GM21576 (cell line): ENCODE data around the gene WDFY2.
A peak's percentile ranks its signal among the peaks of the same experiment; 100 is the strongest.

Experiments used
- ATAC-seq: cut with Tn5 transposase; IDR thresholded peaks from one replicate; pipeline ENCODE4 v1.9.1; 2021; ENCODE audit warnings: mild to moderate bottlenecking, moderate library complexity; ENCODE audit not compliant: unreplicated experiment

WDFY2 gene

GRCh38 chr13:51599444-51600176, 15.3 kb downstream of the WDFY2 start:
- ATAC-seq = no peak

DNA sequence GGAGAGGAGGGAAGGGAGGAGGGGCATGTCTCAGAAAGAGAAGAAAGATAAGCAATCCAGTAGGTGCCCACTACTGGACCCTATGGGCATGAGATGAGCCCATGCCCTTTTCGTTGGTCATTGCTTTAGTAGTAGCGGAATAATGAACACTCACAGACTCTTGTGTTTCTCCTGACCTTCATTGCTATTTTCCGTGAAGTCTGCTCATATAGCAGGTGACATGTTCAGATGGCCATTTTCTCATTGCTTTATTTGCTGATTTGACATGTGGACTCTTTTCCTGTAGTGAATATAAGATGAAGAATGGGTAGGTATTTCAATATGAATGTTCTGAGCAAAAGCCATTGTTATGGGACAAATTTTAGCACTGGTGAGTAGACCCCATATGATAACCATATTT, 16.4 kb downstream of the WDFY2 start:
- ATAC-seq = no peak

GRCh38 chr13:51601601-51602565, 17.6 kb downstream of the WDFY2 start:
- no peak for ATAC-seq

- no peak for ATAC-seq
Observed at GRCh38 chr13:51603716-51604115, 19.5 kb downstream of the WDFY2 start.

DNA sequence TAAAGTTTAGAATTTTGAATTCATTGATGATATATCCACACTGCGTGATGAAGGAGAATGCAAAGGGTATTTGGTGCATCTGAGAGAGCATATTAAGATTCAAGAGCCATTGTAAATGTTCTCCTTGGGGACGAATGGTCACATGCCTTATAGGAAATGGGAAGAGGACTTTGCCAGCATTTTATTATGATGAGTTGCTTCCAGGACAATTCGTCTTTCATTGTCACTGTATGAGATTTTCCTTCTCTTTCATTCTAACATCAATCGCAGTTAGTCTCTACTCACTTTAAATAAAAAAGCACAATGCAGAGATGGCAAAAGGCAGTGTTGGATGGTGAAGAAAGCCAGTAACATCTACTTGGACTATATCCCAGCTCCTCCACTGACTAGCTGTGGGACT, 21.4 kb downstream of the WDFY2 start:
- no peak for ATAC-seq

DNA sequence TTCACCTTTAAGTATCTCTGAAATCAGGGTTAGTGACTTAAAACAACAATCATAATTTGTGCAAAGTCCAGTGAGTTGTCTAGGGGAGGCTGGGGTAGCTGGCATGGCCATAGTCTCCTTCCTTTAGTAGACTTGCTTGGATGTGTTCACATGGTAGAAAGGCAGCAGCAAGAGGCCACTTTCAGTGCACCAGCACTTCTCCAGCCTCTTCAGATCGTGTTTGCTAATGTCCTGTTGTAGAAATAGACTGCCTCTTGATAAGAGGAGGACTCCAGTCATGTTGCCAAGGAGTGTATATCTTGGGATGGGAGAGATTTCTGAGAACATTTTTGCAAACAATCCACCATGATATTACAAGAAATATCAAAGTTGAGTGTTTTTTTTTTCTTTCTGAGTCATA, 22.9 kb downstream of the WDFY2 start:
- ATAC-seq = no peak

DNA sequence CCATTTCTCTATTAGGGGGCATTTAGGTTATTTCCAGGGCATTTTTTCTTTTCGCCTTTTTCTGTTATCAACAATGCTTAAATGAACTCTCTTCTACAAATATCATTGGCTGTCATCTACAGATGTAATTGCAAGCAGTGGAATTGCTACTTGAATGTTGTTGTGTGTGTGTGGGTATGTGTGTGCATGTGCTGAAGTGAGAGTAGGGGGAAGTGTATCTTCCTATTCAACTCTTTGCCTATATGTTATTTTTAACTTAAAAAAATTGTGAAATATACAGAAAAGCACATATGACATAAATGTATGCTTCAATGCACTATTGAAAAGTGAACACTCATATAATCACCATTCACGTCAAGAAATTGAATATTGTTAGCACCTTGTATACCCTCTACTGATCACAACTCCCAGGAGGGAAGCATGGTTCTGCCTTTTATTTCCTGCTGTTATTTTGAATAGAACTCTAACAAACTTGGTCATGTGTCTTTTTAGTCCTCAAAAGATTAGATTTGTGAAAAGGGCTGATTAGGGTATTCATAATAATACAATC, 24.7 kb downstream of the WDFY2 start:
- no peak for ATAC-seq

GRCh38 chr13:51612867-51613266, 28.6 kb downstream of the WDFY2 start:
- ATAC-seq = no peak

DNA sequence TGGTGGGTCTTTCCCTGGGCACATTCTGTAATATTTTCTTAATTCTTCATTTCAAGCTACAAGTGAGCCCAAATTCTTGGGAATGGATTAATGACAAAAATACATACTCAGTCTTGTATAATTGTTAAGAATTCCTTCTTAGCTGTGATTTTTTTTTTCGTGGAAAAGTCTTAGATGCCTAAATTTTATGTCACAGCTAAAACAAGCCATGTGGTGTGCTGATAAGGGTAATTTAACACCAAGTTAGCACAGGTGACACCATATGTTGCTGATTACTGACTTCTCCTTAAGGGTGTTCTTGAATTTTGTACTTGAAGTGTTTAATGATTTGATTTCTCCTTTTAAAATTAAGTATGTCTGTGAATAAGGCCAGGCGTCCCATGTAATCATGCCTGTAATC, 29.3 kb downstream of the WDFY2 start:
- no peak for ATAC-seq

DNA sequence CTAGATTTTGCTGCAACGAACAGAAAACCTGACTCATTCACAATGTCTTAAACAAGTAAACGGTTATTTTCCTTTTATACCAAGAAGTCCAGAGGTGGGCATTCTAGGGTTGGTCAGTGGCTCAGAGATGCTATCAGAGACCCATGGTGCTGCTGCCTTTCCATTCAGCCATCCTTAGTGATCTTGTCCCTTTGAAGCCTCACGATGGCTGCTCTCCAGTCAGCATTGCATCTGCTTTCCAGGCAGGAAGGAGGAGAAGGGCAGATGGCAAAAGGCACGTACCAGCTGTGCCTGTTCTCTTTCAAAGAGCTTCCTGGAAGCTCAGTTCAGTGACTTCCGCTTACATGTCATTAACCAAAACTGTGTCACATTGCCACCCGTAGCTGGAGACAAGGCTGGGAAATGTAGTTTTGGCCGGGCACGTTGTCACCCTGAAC, 30.1 kb downstream of the WDFY2 start:
- peak; percentile 80 for ATAC-seq

GRCh38 chr13:51618626-51619025, 34.4 kb downstream of the WDFY2 start:
- no peak for ATAC-seq

DNA sequence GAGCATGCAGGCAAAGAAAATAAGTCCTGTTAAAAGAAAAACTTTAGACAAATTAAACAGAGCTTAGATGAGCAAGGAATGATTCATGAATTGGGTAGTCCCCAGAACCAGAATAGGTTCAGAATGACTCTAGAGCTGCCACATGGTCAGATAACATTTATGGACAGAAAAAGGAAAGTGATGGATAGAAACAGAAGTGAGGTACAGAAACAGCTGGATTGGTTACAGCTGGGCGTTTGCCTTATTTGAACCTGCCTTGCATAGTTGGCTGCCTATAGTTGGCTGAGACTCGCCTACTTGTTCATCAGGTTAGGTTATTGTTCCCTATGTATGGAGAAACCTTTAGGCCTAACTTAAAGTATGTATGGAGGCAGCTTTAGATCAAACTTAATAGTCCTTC, 35.4 kb downstream of the WDFY2 start:
- no peak for ATAC-seq

DNA sequence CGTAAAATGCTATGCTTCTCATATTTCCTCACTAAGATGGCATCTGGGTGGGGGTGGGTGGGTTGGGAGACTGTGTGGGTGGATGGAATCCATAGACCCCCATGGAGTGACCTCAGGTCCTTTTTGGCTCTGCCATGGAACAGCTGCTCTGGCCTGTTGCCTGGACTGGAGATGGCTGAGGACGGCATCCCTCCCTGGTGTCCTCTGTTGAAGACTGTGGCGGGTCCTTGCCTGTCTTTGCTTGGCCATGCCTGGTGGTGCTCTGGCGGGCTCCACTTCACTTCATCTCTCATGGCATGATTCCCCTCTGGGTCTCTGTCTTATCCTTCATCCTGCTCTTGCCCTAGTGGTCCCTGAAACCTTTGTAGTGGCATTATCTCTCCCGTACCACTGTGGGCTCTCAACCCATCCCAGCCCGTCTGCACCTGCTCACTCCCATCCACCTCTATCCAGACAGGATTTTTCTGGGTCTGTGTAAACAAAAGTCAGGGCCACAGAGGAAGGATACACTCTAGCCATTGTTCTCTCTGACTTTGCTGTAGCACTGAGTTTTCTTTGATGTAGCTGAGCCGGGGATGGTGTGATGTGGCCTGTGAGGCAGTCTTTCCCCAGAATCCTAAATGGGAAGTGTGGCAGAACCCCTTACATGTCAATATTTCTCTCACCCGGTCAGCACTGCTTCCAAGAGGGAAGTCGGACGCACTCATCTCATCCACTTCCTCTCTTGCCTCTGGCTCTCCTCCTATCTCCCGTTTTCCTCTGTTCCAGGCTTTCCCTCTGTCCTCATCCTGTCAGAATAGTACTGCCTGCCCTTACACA, 36.1 kb downstream of the WDFY2 start:
- ATAC-seq = no peak

GRCh38 chr13:51621602-51622001, 37.3 kb downstream of the WDFY2 start:
- ATAC-seq = no peak

DNA sequence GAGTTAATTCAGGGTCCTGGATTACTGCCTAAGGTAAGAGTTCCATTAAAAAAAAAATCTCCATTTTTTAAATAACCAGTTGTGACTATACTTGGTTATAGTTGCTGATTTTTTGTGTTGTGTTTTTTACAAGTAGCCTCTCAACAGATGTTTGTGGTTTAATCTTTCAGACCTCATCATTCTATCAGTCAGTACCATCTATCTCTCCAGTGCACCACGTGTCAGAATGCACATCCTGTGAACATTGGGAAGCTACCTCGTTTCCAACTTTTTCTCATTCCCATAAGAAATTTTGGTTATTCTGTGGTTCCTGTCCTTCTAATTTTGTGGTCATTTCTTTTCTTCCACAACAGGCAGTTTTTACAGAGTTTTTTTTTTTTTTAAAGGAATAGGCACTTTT, 39.2 kb downstream of the WDFY2 start:
- ATAC-seq = no peak

DNA sequence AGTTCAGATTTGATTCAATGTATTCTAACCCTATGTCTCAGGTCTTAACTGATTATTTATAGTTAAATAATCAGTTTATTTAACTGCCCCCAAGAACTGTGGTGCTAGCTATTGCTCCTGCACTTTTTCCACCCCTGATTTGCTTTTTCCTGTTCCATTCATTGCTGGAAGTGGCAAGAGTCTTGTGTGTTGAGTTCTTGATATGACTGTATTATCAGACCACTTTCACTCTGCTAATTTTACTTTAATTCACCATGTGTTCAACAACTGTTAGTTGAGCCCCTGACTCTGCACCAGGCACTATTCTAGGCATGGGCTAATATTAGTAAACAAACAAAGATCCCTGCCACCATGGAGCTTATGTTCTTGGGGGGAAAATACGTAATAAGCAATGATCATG, 39.9 kb downstream of the WDFY2 start:
- no peak for ATAC-seq

- ATAC-seq = no peak
Observed at GRCh38 chr13:51624695-51625345, 40.6 kb downstream of the WDFY2 start.

DNA sequence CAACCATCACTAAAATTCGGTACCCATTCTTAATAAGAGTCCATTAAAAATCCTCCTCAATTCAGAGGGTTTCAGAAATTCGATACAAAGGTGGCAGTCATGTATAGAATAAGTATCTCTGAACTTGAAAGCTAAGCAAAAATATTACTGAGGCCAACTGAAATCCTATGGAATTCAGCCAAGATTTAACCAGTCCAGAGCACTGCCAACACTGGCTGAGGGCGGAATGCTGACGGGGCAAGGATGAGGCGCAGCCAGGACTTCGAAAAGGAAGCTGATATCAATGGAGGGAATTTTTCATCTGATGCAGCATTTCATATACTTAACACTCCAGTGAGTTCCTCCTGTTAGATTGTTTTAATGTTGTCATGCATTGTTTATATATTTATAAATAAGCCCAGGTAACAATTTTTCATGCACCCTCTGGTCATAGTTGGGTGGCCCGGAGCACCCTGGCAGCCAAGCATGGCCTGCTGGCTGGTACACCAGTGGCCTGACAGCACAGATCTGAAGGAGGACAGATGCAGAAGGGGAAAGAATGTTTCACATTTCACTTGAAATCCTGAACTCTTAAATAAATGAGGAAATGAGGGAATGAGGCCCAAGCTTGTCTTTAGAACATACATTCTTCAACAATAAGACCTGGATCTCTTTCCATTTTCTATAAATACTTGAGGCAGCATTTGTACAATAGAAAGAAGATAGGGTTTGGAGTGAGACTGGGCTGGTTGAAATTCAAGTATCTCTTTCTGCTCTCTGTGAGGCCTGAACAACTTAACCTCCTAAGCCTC, 41.5 kb downstream of the WDFY2 start:
- no peak for ATAC-seq

DNA sequence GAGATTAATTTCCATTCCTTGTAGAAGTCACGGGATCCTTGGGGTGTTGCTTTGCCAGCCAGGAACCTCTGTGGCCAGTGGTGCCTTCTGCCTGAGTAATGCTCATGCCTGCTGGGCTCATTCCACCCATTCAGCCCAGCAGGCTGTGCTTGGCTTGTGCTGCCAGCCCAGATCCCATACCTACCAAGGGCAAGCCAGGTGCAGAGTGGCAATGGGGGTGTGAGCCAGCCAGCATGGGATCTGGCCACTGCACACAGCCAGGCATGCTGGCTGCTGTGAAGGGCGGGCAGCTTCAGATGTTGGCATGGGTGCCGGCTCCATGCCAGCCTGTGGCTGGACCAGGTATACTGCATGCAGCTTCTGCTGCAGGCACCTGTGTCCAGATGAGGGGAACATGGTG, 42.5 kb downstream of the WDFY2 start:
- no peak for ATAC-seq
